Measurements from ENCODE around the gene PATZ1. TPM values are rescaled to one million over a fixed set of nuclear protein-coding genes. Genes with fewer than 3 reads are reported as not detected.

PATZ1 gene
- total and polyA plus RNA-seq, 2 experiments from 2014 or later = 23.2 to 56.8 TPM

DNA sequence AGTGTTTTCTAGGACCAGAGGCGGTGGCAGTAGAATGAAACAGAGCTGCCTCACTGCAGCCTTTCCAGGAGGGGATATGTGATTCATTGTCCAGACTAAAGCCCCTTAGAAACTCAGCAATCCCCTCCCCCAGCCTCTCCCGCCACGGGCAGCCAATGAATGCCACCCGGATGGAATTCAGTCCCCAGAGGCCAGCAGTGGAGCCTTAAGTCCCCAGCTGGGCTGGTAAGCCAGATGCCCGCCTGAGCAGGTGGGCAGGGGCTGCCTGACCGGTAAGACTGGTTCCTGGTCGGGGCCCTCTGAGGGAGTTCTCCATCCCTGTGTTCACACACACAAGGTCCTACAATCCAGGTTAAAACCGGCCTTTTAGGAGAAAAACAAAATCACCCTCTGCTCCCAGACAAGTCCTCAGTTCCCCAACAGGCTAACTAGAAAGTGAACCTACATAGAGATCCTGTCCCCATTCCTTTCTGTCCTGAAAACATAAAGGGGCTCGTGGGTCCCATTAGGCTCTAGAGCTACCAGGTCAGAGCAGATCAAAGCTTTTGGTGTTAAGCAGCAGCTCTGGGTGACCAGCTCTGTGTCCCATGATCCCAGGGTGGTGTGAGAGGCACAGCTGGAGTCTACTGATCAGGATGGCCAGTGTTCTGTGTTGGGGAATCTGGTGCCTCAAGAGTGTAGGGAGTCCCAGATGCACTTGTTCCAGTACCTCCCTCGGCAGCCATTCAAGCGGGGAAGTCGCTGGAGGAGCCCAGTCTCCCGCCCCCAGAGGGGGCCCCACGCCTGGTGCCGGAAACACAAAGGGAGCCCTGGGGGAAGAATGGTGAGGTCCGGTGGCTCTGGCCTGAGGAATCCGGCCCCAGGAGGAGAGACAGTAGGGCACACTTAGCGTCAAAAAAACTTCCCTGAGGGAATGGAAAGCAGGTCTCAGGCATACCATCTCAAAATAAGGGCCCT, 2.6 kb downstream of the PATZ1 start (continued):
- TF ChIP-seq, protein P1, sequence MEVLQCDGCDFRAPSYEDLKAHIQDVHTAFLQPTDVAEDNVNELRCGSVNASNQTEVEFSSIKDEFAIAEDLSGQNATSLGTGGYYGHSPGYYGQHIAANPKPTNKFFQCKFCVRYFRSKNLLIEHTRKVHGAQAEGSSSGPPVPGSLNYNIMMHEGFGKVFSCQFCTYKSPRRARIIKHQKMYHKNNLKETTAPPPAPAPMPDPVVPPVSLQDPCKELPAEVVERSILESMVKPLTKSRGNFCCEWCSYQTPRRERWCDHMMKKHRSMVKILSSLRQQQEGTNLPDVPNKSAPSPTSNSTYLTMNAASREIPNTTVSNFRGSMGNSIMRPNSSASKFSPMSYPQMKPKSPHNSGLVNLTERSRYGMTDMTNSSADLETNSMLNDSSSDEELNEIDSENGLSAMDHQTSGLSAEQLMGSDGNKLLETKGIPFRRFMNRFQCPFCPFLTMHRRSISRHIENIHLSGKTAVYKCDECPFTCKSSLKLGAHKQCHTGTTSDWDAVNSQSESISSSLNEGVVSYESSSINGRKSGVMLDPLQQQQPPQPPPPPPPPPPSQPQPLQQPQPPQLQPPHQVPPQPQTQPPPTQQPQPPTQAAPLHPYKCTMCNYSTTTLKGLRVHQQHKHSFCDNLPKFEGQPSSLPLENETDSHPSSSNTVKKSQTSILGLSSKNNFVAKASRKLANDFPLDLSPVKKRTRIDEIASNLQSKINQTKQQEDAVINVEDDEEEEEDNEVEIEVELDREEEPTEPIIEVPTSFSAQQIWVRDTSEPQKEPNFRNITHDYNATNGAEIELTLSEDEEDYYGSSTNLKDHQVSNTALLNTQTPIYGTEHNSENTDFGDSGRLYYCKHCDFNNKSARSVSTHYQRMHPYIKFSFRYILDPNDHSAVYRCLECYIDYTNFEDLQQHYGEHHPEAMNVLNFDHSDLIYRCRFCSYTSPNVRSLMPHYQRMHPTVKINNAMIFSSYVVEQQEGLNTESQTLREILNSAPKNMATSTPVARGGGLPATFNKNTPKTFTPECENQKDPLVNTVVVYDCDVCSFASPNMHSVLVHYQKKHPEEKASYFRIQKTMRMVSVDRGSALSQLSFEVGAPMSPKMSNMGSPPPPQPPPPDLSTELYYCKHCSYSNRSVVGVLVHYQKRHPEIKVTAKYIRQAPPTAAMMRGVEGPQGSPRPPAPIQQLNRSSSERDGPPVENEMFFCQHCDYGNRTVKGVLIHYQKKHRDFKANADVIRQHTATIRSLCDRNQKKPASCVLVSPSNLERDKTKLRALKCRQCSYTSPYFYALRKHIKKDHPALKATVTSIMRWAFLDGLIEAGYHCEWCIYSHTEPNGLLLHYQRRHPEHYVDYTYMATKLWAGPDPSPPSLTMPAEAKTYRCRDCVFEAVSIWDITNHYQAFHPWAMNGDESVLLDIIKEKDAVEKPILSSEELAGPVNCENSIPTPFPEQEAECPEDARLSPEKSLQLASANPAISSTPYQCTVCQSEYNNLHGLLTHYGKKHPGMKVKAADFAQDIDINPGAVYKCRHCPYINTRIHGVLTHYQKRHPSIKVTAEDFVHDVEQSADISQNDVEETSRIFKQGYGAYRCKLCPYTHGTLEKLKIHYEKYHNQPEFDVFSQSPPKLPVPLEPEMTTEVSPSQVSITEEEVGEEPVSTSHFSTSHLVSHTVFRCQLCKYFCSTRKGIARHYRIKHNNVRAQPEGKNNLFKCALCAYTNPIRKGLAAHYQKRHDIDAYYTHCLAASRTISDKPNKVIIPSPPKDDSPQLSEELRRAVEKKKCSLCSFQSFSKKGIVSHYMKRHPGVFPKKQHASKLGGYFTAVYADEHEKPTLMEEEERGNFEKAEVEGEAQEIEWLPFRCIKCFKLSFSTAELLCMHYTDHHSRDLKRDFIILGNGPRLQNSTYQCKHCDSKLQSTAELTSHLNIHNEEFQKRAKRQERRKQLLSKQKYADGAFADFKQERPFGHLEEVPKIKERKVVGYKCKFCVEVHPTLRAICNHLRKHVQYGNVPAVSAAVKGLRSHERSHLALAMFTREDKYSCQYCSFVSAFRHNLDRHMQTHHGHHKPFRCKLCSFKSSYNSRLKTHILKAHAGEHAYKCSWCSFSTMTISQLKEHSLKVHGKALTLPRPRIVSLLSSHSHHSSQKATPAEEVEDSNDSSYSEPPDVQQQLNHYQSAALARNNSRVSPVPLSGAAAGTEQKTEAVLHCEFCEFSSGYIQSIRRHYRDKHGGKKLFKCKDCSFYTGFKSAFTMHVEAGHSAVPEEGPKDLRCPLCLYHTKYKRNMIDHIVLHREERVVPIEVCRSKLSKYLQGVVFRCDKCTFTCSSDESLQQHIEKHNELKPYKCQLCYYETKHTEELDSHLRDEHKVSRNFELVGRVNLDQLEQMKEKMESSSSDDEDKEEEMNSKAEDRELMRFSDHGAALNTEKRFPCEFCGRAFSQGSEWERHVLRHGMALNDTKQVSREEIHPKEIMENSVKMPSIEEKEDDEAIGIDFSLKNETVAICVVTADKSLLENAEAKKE (CRISPR knock-in tag; IDR thresholded peaks at IDR 0.05) = no peak
- TF ChIP-seq EZH2phosphoT487 (IDR thresholded peaks at IDR 0.05; ENCODE audit: unreplicated experiment) (no peak), POLR2AphosphoS5 (IDR thresholded peaks at IDR 0.05; ENCODE audit: low read depth) (peak; percentile 55)
- TF ChIP-seq, protein P2, sequence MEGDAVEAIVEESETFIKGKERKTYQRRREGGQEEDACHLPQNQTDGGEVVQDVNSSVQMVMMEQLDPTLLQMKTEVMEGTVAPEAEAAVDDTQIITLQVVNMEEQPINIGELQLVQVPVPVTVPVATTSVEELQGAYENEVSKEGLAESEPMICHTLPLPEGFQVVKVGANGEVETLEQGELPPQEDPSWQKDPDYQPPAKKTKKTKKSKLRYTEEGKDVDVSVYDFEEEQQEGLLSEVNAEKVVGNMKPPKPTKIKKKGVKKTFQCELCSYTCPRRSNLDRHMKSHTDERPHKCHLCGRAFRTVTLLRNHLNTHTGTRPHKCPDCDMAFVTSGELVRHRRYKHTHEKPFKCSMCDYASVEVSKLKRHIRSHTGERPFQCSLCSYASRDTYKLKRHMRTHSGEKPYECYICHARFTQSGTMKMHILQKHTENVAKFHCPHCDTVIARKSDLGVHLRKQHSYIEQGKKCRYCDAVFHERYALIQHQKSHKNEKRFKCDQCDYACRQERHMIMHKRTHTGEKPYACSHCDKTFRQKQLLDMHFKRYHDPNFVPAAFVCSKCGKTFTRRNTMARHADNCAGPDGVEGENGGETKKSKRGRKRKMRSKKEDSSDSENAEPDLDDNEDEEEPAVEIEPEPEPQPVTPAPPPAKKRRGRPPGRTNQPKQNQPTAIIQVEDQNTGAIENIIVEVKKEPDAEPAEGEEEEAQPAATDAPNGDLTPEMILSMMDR (conservative IDR thresholded peaks at IDR 0.05; ENCODE audit: low read depth in 2 of 2) = no peak

Data from GM23338 (cell line).